ENCODE results near the gene EXOC3L1. TPM values are rescaled to one million over a fixed set of nuclear protein-coding genes. Genes with fewer than 3 reads are reported as not detected.

Gene EXOC3L1
- total and polyA plus RNA-seq, 2 of the 13 experiments (the other 11 are each of a cell fraction or from before 2014, with no cell fraction given) = 0.12 TPM; not detected in 1

- WGBS (ENCODE audit: low lambda C conversion rate) = 28% methylated on average over 7 of the region's 8 CpGs
- FAIRE-seq = no peak
- Histone ChIP-seq H2AFZ (ENCODE audit: low read length) (no peak overlapping the region), H3K79me2 (ENCODE audit: insufficient read depth, low read length) (no peaks in the 10 kb centered on the region), H3K4me1 (ENCODE audit: insufficient read depth, low read length) (peaks cover 23% of the 10 kb centered on the region), H3K27me3 (ENCODE audit: control insufficient read depth in 1 of 2, insufficient read depth in 2 of 2, low read length in 2 of 2) (peaks cover 1 to 3% of the 10 kb centered on the region in 2 experiments; a peak in 2 of 5 replicates), H3K4me3 (replicated peaks in 1 of 3; ENCODE audit: insufficient read depth in 1 of 3, low read depth in 2 of 3, low read length in 3 of 3) (peak overlapping the region; percentile 64 to 77 (median 73)), H3K27ac (ENCODE audit: extremely low read length, insufficient read depth, low read length) (no peak overlapping the region), H3K9ac (ENCODE audit: insufficient read depth, low read depth, low read length) (peak overlapping the region; percentile 63; the same call in 1 of the 2 replicates), H3K4me2 (ENCODE audit: low read depth, low read length) (peak overlapping the region; percentile 96), H4K20me1 (ENCODE audit: insufficient read depth, low read length) (peaks cover 9% of the 10 kb centered on the region; the same call in 1 of the 2 replicates), H3K36me3 (replicated peaks in 1 of 2; ENCODE audit: control insufficient read depth in 1 of 2, insufficient read depth in 2 of 2, low read length in 2 of 2) (peaks cover 11 to 26% of the 10 kb centered on the region in 2 experiments; a peak in 4 of 5 replicates), H3K9me3 (ENCODE audit: low read length) (no peaks in the 10 kb centered on the region)
- BruUV-seq (replicated peaks) = no TSS peak
- in situ Hi-C loops (cut with HindIII; ENCODE audit: extremely low pct_ligation_motif_present, low pct_unique_long_range_greater_than_20kb) (no loop called here), intact Hi-C loops (cut with micrococcal nuclease; ENCODE audit: unreplicated experiment) (loop anchor here (10.0 kb wide), 1 partner anchor 257 kb away; no protein-coding TSS in a partner anchor)
- DNase-seq (ENCODE audit: low spot score) = no peak
- POLR2A ChIA-PET = interaction anchor here (0.9 to 4.1 kb wide), 15 partner anchors 8 to 246 kb away, joined by 3 to 31 read pairs (median 6); partner anchors contain the start of genes CBFB, FBXL8, NOL3 and PHAF1
- CTCF ChIA-PET (ENCODE audit: low intra/inter-chr PET ratio, low total read pairs) = no interaction called here
- TF ChIP-seq PAF1 (CRISPR knock-in tag; IDR thresholded peaks at IDR 0.05) (peak; percentile 51; the same call in 1 of the 2 replicates), HMG20B (CRISPR knock-in tag; conservative IDR thresholded peaks at IDR 0.05) (0 out of 2 replicates have a peak, but pooled peaks have one; percentile 34), GPBP1L1 (CRISPR knock-in tag; IDR thresholded peaks at IDR 0.05) (no peak), ZNF800 (CRISPR knock-in tag; IDR thresholded peaks at IDR 0.05) (no peak), SNAPC2 (CRISPR knock-in tag; IDR thresholded peaks at IDR 0.05) (0 out of 2 replicates have a peak, but pooled peaks have one; percentile 13), ZNF224 (CRISPR knock-in tag; IDR thresholded peaks at IDR 0.05) (peak; percentile 82; the same call in 1 of the 2 replicates), DMTF1 (CRISPR knock-in tag; IDR thresholded peaks at IDR 0.05) (0 out of 2 replicates have a peak, but pooled peaks have one; percentile 46), HDAC2 (CRISPR knock-in tag; IDR thresholded peaks at IDR 0.05) (no peak), CSRNP1 (CRISPR knock-in tag; IDR thresholded peaks at IDR 0.05) (no peak)
- TF ChIP-seq, protein P1, sequence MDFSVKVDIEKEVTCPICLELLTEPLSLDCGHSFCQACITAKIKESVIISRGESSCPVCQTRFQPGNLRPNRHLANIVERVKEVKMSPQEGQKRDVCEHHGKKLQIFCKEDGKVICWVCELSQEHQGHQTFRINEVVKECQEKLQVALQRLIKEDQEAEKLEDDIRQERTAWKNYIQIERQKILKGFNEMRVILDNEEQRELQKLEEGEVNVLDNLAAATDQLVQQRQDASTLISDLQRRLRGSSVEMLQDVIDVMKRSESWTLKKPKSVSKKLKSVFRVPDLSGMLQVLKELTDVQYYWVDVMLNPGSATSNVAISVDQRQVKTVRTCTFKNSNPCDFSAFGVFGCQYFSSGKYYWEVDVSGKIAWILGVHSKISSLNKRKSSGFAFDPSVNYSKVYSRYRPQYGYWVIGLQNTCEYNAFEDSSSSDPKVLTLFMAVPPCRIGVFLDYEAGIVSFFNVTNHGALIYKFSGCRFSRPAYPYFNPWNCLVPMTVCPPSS (IDR thresholded peaks at IDR 0.05) = no peak
- ATAC-seq = peak; percentile 20
Measured at GRCh38 chr16:67151431-67152097, 38.4 kb downstream of the EXOC3L1 start.

All from HepG2 (cell line).